NCI-H2107 treated with DMSO at 0.1 percent for 48 hours (cell line): Measurements from ENCODE around the gene ASTN2.
"Not testable (repeated sequence)": the region's sequence is repeated elsewhere in the genome, so short reads cannot be mapped to it uniquely, and the experiment has no call there.

Source experiments
- DNase-seq: peaks from one replicate; lab custom pipeline; 2025; ENCODE audit not compliant: unreplicated experiment; lab: John Stamatoyannopoulos, UW

Gene ASTN2

GRCh38 chr9:116891424-116891823 is 523.4 kb downstream of the ASTN2 start:
- no peak for DNase-seq

- not testable (repeated sequence) for DNase-seq
Measured at GRCh38 chr9:116888476-116888875, 526.4 kb downstream of the ASTN2 start.

- no peak for DNase-seq
Measured at GRCh38 chr9:116888066-116888465, 526.8 kb downstream of the ASTN2 start.

- no peak for DNase-seq
Measured at GRCh38 chr9:116883676-116884075, 531.2 kb downstream of the ASTN2 start.

GRCh38 chr9:116877072-116877471 is 537.8 kb downstream of the ASTN2 start:
- DNase-seq: no peak

- DNase-seq: no peak
Measured at GRCh38 chr9:116875576-116875975, 539.3 kb downstream of the ASTN2 start.

- DNase-seq: no peak
Measured at GRCh38 chr9:116873937-116874914, 540.6 kb downstream of the ASTN2 start.

- DNase-seq: no peak
Measured at GRCh38 chr9:116873491-116873890, 541.4 kb downstream of the ASTN2 start.

GRCh38 chr9:116870566-116870965 is 544.3 kb downstream of the ASTN2 start:
- no peak for DNase-seq

GRCh38 chr9:116868201-116868600 is 546.7 kb downstream of the ASTN2 start:
- no peak for DNase-seq

GRCh38 chr9:116861321-116861720 is 553.5 kb downstream of the ASTN2 start:
- no peak for DNase-seq

GRCh38 chr9:116860509-116861120 is 554.2 kb downstream of the ASTN2 start:
- DNase-seq: peak; percentile 36

- peak; percentile 8 for DNase-seq
Measured at GRCh38 chr9:116859763-116860162, 555.1 kb downstream of the ASTN2 start.

- no peak for DNase-seq
Measured at GRCh38 chr9:116857321-116857720, 557.5 kb downstream of the ASTN2 start.

- DNase-seq: no peak
Measured at GRCh38 chr9:116855881-116856662, 558.8 kb downstream of the ASTN2 start.

GRCh38 chr9:116849721-116850120 is 565.1 kb downstream of the ASTN2 start:
- no peak for DNase-seq

- DNase-seq: no peak
Measured at GRCh38 chr9:116844621-116845020, 570.2 kb downstream of the ASTN2 start.

- DNase-seq: no peak
Measured at GRCh38 chr9:116843863-116844620, 570.8 kb downstream of the ASTN2 start.

- DNase-seq: peak; percentile 83
Measured at GRCh38 chr9:116842658-116843057, 572.2 kb downstream of the ASTN2 start.

- not testable (repeated sequence) for DNase-seq
Measured at GRCh38 chr9:116838468-116838867, 576.4 kb downstream of the ASTN2 start.
